Sigmoid colon (tissue), 7 donors: ENCODE results near the gene JAM3. TPM values are rescaled to one million over a fixed set of nuclear protein-coding genes. Genes with fewer than 3 reads are reported as not detected.

ENCODE experiments used
- DNase-seq: peaks from one replicate; pipeline ENCODE4 v3.0.0-alpha.2; 2019
- H3K27ac ChIP-seq, 4 donors: fragments of 200-600 bp; sonication (generic); one replicate each; pipeline ENCODE4 v1.5.1; 2016 to 2019; ENCODE audit warnings: mild to moderate bottlenecking in 1 of 4
- H3K27me3 ChIP-seq, 3 donors: fragments of 200-600 bp; sonication (generic); one replicate each; pipeline ENCODE4 v1.5.1; 2019; ENCODE audit warnings: mild to moderate bottlenecking in 1 of 3
- H3K36me3 ChIP-seq, 4 donors: fragments of 200-600 bp; sonication (generic); one replicate each; pipeline ENCODE4 v1.5.1; 2016 to 2019
- H3K4me1 ChIP-seq, 4 donors: fragments of 200-600 bp; sonication (generic); one replicate each; pipeline ENCODE4 v1.5.1; 2017 to 2019
- H3K4me3 ChIP-seq, 4 donors: fragments of 200-600 bp; sonication (generic); one replicate each; pipeline ENCODE4 v1.5.1; 2017 to 2019; ENCODE audit warnings: mild to moderate bottlenecking in 2 of 4, moderate library complexity in 1 of 4
- H3K9me3 ChIP-seq, 4 donors: fragments of 200-600 bp in 3 of 4; sonication (generic) in 3 of 4; one replicate each; pipeline versions ENCODE4 v1.5.1 to v1.6.1; 2013 to 2019
- CTCF ChIP-seq, 4 experiments: fragments of 450-650 bp in 3 of 4; fragments of 200-600 bp in 1 of 4; IDR thresholded peaks; one replicate each; pipeline ENCODE4 v1.5.1; 2016 to 2019; ENCODE audit warnings: antibody characterized with exemption in 4 of 4, mild to moderate bottlenecking in 3 of 4, moderate library complexity in 2 of 4
- EP300 ChIP-seq, 4 donors: sonication (generic); formaldehyde crosslinking; IDR thresholded peaks; one replicate each; pipeline ENCODE4 v1.6.1; 2017; ENCODE audit warnings: antibody characterized with exemption in 4 of 4
- POLR2A ChIP-seq, 2 donors: fragments of 450-650 bp; IDR thresholded peaks; one replicate each; pipeline ENCODE4 v1.6.1; 2016; ENCODE audit warnings: antibody characterized with exemption in 2 of 2, mild to moderate bottlenecking in 2 of 2, moderate library complexity in 2 of 2
- POLR2AphosphoS5 ChIP-seq, 4 donors: sonication (generic); formaldehyde crosslinking; IDR thresholded peaks; one replicate each; pipeline ENCODE4 v1.6.1; 2017; ENCODE audit warnings: antibody characterized with exemption in 4 of 4
- WGBS, 2 donors: extraction: QIAGEN DNeasy Blood & Tissue Kit; methylation state at CpG; one replicate each; pipeline ENCODE4 v1.1.7; 2013; 5-methylcytosine and 5-hydroxymethylcytosine counted together
- intact Hi-C: fragments of 100-400 bp; cut with DNase I; formaldehyde crosslinking; loops from one replicate; pipeline ENCODE4 v1.15.1; 2023
- polyA plus RNA-seq, 3 donors: library from polyadenylated mRNA; stranded (reverse); fragments of 200-250 nt; gene quantifications; one replicate each; pipeline ENCODE4 v1.2.3, GENCODE V29; 2013
- total RNA-seq, 4 donors: library from RNA; depleted of rRNA; stranded (reverse); fragments of >200 nt; gene quantifications; one replicate each; pipeline ENCODE4 v1.1.0, GENCODE V29; 2016
- donor health status: healthy with polysubstance abuse.
- donor health status: Bipolar disorder and iron deficiency.
- donor health status: healthy.

The JAM3 gene
- total and polyA plus RNA-seq, 7 donors = 0.69 to 125 (median 69.4) TPM

DNA sequence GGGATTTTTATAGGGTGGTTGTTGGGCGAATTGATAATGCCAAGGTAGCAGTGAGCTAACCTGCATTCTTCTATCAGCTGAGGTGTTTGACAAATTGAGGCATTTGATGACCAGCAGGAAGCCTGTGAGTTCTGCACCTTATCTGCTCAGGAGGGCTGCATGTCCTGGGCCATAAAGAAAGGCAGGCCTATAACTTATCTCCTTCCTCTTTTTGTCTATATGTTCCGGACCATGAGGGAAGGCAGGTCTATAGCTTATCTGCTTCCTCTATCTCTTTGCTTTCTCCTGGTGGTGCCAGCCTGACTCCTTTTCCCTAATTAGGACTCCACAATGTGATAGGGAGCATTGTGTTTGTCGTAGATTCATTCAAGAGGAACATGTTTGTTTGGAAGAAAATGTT, 8.6 kb upstream of the JAM3 start:
- H3K4me3 ChIP-seq = no peak overlapping the region
- intact Hi-C loops = no loop called here
- H3K27ac ChIP-seq = no peak overlapping the region
- no peak for TF ChIP-seq EP300 (IDR thresholded peaks at IDR 0.05)
- TF ChIP-seq POLR2AphosphoS5 (IDR thresholded peaks at IDR 0.05) = no peak
- no peak for TF ChIP-seq CTCF (IDR thresholded peaks at IDR 0.05)
- TF ChIP-seq POLR2A (IDR thresholded peaks at IDR 0.05) = no peak
- H3K9me3 ChIP-seq = no peaks in the 10 kb centered on the region
- WGBS, 2 donors = 55 to 59% methylated on average over 3 of the region's 3 CpGs
- no peak for DNase-seq
- H3K4me1 ChIP-seq = no peaks in the 10 kb centered on the region
- no peaks in the 10 kb centered on the region for H3K27me3 ChIP-seq
- no peaks in the 10 kb centered on the region for H3K36me3 ChIP-seq

GRCh38 chr11:134062265-134063123, 6.4 kb upstream of the JAM3 start:
- Histone ChIP-seq H3K36me3 (no peaks in the 10 kb centered on the region), H3K4me3 (no peak overlapping the region), H3K9me3 (no peaks in the 10 kb centered on the region), H3K27ac (no peak overlapping the region), H3K27me3 (no peaks in the 10 kb centered on the region), H3K4me1 (no peaks in the 10 kb centered on the region)
- TF ChIP-seq POLR2A (IDR thresholded peaks at IDR 0.05) = no peak
- no peak for TF ChIP-seq EP300 (IDR thresholded peaks at IDR 0.05)
- no peak for TF ChIP-seq CTCF (IDR thresholded peaks at IDR 0.05)
- TF ChIP-seq POLR2AphosphoS5 (IDR thresholded peaks at IDR 0.05) = no peak
- 83 to 87% methylated on average over 24 of the region's 24 CpGs for WGBS, 2 donors
- intact Hi-C loops = no loop called here
- no peak for DNase-seq

DNA sequence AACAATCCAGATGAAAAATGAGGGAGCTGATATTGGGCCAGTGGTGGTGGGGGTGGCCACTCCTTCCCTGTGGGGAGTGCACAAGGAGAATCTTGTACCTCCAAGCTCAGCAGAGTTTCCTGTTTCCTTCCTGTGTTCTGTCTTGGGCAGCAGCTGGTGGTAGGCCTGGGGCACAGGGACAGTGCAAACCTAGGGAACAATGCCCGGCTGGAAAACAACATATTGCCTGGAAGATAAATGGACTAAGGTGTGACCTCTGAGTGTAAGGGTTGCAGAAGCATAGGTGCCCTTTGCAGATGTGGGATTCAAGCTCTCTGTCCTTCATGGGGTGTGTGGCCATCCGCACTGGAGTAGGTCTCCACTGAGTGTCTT, 5.8 kb upstream of the JAM3 start:
- Histone ChIP-seq H3K27me3 (no peaks in the 10 kb centered on the region), H3K4me1 (no peaks in the 10 kb centered on the region), H3K27ac (no peak overlapping the region), H3K4me3 (no peak overlapping the region), H3K9me3 (no peaks in the 10 kb centered on the region), H3K36me3 (no peaks in the 10 kb centered on the region)
- whole genome bisulfite sequencing, 2 donors = 71% methylated on average over 2 of the region's 2 CpGs
- DNase-seq = no peak
- TF ChIP-seq CTCF (IDR thresholded peaks at IDR 0.05) (no peak), EP300 (IDR thresholded peaks at IDR 0.05) (no peak), POLR2AphosphoS5 (IDR thresholded peaks at IDR 0.05) (no peak), POLR2A (IDR thresholded peaks at IDR 0.05) (no peak)
- intact Hi-C loops = no loop called here

GRCh38 chr11:134063991-134064747, 4.7 kb upstream of the JAM3 start:
- H3K27me3 ChIP-seq = no peaks in the 10 kb centered on the region
- 73 to 84% methylated on average over 12 of the region's 12 CpGs for WGBS, 2 donors
- H3K27ac ChIP-seq = no peak overlapping the region
- no peaks in the 10 kb centered on the region for H3K9me3 ChIP-seq
- TF ChIP-seq POLR2AphosphoS5 (IDR thresholded peaks at IDR 0.05) (no peak), CTCF (IDR thresholded peaks at IDR 0.05) (no peak), EP300 (IDR thresholded peaks at IDR 0.05) (no peak), POLR2A (IDR thresholded peaks at IDR 0.05) (no peak)
- H3K36me3 ChIP-seq = no peaks in the 10 kb centered on the region
- intact Hi-C loops = no loop called here
- H3K4me3 ChIP-seq = no peak overlapping the region
- no peaks in the 10 kb centered on the region for H3K4me1 ChIP-seq
- DNase-seq = no peak
